ENCODE measurements around the gene BRF1. TPM values are rescaled to one million over a fixed set of nuclear protein-coding genes. Genes with fewer than 3 reads are reported as not detected.
A peak's percentile ranks its signal among the peaks of the same experiment; 100 is the strongest.

Gene BRF1
- total RNA-seq (2021; ENCODE audit: unreplicated experiment) (41.2 TPM), Bru-seq, nascent RNA (percentile 55 among the genes with signal in this experiment), BruChase-seq, experiment 1, labeled RNA remaining after a 6-hour chase (percentile 62 among the genes with signal in this experiment), BruChase-seq, experiment 2, labeled RNA remaining after a 2-hour chase (percentile 62 among the genes with signal in this experiment)
- 17.4 and 17.7 TPM in 2 replicates for polyA plus RNA-seq (2012)
- long read RNA-seq, transcript BRF1-211 (18 exons, 3,358 nt), result major isoform, 11 of 43 reads
- long read RNA-seq, partial matches to known transcripts, result 21 of 43 reads
- long read RNA-seq, other reads (novel, unspliced or antisense), result 8 of 43 reads

DNA sequence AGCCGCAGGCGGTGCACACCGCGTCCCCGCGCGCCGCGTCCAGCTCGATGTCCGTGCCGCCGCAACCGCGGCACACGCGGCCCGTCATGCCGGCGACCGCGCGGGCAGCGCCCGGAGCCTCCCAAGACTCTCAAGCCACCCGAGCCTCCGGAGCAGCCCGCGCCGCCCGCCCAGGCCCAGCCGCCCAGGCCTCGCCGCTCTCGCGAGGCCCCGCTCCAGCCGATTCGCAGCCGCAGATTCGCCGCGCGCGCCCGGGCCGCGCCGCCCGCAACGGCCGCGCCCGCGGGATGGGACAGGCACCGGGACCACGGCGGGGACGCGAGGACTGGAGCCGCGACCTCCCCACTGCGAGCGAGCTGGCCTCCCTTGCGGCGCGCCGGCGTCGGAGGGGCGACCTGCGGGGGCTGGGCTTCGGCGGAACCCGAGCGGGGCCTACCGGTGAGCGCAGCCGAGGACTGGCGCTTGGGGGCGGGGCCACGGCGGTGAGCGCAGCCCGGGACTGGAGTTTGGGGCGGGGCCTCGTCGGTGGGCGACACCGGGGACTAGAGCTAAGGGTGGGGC lies at the start of gene BRF1:
BRF1 (minus strand) TSS at position 460 of the 561 bp plus-strand sequence; CDS start at position 88, 372 bp downstream.
- Histone ChIP-seq H3K9me3 (ENCODE audit: control insufficient read depth in 1 of 2, insufficient read depth in 1 of 2, low read depth in 1 of 2, low read length in 2 of 2) (no peaks in the 10 kb centered on the region), H3K4me1 (ENCODE audit: control insufficient read depth in 1 of 2, insufficient read depth in 2 of 2, low read length in 2 of 2) (peaks cover 22 to 39% of the 10 kb centered on the region in 2 experiments), H3K4me3 (replicated peaks in 1 of 2; ENCODE audit: low read depth in 1 of 2, low read length in 2 of 2) (peak within 1 kb of the TSS; percentile 83 to 95), H3K36me3 (ENCODE audit: control insufficient read depth in 1 of 2, insufficient read depth in 2 of 2, low read length in 2 of 2) (no peaks in the 10 kb centered on the region), H3K4me2 (ENCODE audit: low read length) (peak within 1 kb of the TSS; percentile 98), H3K79me2 (ENCODE audit: insufficient read depth, low read length) (peaks cover 45% of the 10 kb centered on the region), H3K27me3 (ENCODE audit: insufficient read depth, low read length) (no peaks in the 10 kb centered on the region), H3K9ac (ENCODE audit: low read length) (peak within 1 kb of the TSS; percentile 93), H2AFZ (ENCODE audit: low read depth, low read length, poor library complexity, severe bottlenecking) (peak within 1 kb of the TSS; percentile 48), H4K20me1 (ENCODE audit: insufficient read depth) (no peaks in the 10 kb centered on the region), H3K27ac (ENCODE audit: low read depth, low read length) (peak within 1 kb of the TSS; percentile 90), H3K9me2 (ENCODE audit: insufficient read depth) (no peaks in the 10 kb centered on the region)
- DNase-seq (ENCODE audit: low read depth, low spot score) (peak; percentile 85), ATAC-seq (peak; percentile 86)
- ChIA-PET RAD21 (ENCODE audit: low non-redundant PET in 1 of 2, low total read pairs in 2 of 2, uncharacterized antibody in 2 of 2, unreplicated experiment in 2 of 2) (interaction anchor here (0.6 to 1.3 kb wide), 2 partner anchors 51 to 102 kb away, joined by 4 read pairs; no protein-coding TSS in a partner anchor), POLR2A (interaction anchor here (0.6 to 1.3 kb wide), 6 partner anchors 8 to 58 kb away, joined by 3 to 8 read pairs (median 4); partner anchors contain the start of genes BTBD6 and PACS2), CTCF (interaction anchor here (0.7 to 1.8 kb wide), 11 partner anchors 14 to 327 kb away, joined by 3 to 8 read pairs (median 4); partner anchors contain the start of gene PACS2)
- intact Hi-C loops (cut with micrococcal nuclease), result loop anchor here (2.0 kb wide), 1 partner anchor 14 kb away; the partner anchor contains the start of gene PACS2
- TF ChIP-seq ZFX (IDR thresholded peaks at IDR 0.05) (peak; percentile 98), ZBTB33 (IDR thresholded peaks at IDR 0.05; ENCODE audit: extremely low read depth, insufficient replicate concordance, low read length) (peak; percentile 88), ELF1 (IDR thresholded peaks at IDR 0.05; ENCODE audit: borderline replicate concordance, low read depth) (no peak)
- no TSS peak for BruUV-seq (replicated peaks)

- H3K27ac ChIP-seq (ENCODE audit: low read depth, low read length), result no peak overlapping the region
- intact Hi-C loops (cut with micrococcal nuclease), result no loop called here
- DNase-seq (ENCODE audit: low read depth, low spot score) (no peak), ATAC-seq (no peak)
- H4K20me1 ChIP-seq (ENCODE audit: insufficient read depth), result no peaks in the 10 kb centered on the region
- no peaks in the 10 kb centered on the region for H3K79me2 ChIP-seq (ENCODE audit: insufficient read depth, low read length)
- ChIA-PET RAD21 (ENCODE audit: low non-redundant PET in 1 of 2, low total read pairs in 2 of 2, uncharacterized antibody in 2 of 2, unreplicated experiment in 2 of 2) (no interaction called here), POLR2A (no interaction called here), CTCF (no interaction called here)
- H3K36me3 ChIP-seq (ENCODE audit: control insufficient read depth in 1 of 2, insufficient read depth in 2 of 2, low read length in 2 of 2), result no peaks in the 10 kb centered on the region
- no peaks in the 10 kb centered on the region for H3K27me3 ChIP-seq (ENCODE audit: insufficient read depth, low read length)
- no peak overlapping the region for H3K4me3 ChIP-seq (replicated peaks in 1 of 2; ENCODE audit: low read depth in 1 of 2, low read length in 2 of 2)
- H3K9me3 ChIP-seq (ENCODE audit: control insufficient read depth in 1 of 2, insufficient read depth in 1 of 2, low read depth in 1 of 2, low read length in 2 of 2), result no peaks in the 10 kb centered on the region
- H2AFZ ChIP-seq (ENCODE audit: low read depth, low read length, poor library complexity, severe bottlenecking), result no peak overlapping the region
- no peak overlapping the region for H3K9ac ChIP-seq (ENCODE audit: low read length)
- no peak overlapping the region for H3K4me2 ChIP-seq (ENCODE audit: low read length)
- no peaks in the 10 kb centered on the region for H3K9me2 ChIP-seq (ENCODE audit: insufficient read depth)
- no TSS peak for BruUV-seq (replicated peaks)
- H3K4me1 ChIP-seq (ENCODE audit: control insufficient read depth in 1 of 2, insufficient read depth in 2 of 2, low read length in 2 of 2), result peaks cover 8 to 12% of the 10 kb centered on the region in 2 experiments; a peak in 2 of 4 replicates
- TF ChIP-seq SRF (IDR thresholded peaks at IDR 0.05; ENCODE audit: low read depth) (no peak), FOSL1 (IDR thresholded peaks at IDR 0.05; ENCODE audit: low read depth) (no peak), SIN3A (IDR thresholded peaks at IDR 0.05; ENCODE audit: low read depth) (no peak), EZH2 (IDR thresholded peaks at IDR 0.05) (no peak), CEBPB (IDR thresholded peaks at IDR 0.05; ENCODE audit: low read depth) (no peak), SP1 (IDR thresholded peaks at IDR 0.05; ENCODE audit: low read depth) (no peak), REST (IDR thresholded peaks at IDR 0.05; ENCODE audit: low read depth) (no peak), CBX3 (IDR thresholded peaks at IDR 0.05; ENCODE audit: low read depth) (no peak), ZFX (IDR thresholded peaks at IDR 0.05) (no peak), ZNF274 (IDR thresholded peaks at IDR 0.05; ENCODE audit: low read depth, low read length) (no peak)
- TF ChIP-seq, protein P1, sequence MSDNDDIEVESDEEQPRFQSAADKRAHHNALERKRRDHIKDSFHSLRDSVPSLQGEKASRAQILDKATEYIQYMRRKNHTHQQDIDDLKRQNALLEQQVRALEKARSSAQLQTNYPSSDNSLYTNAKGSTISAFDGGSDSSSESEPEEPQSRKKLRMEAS (IDR thresholded peaks at IDR 0.05), result no peak
These were observed 49.2 kb upstream of the BRF1 start for GRCh38 chr14:105349992-105350391.

Measured in HCT116 (cell line).